Psoas muscle (tissue), 8 donors: ENCODE results near the gene P2RY6. TPM values are rescaled to one million over a fixed set of nuclear protein-coding genes. Genes with fewer than 3 reads are reported as not detected.

Experiments
- ATAC-seq, 4 donors: fragments of 200-7000 bp; cut with Tn5 transposase; one replicate each; pipeline ENCODE4 v1.9.1; 2020; ENCODE audit warnings: moderate library complexity in 3 of 4, mild to moderate bottlenecking in 2 of 4
- DNase-seq, 2 donors: peaks; one replicate each; pipeline ENCODE4 v3.0.0-alpha.2; 2020
- H3K27ac ChIP-seq: fragments of 200-600 bp; one replicate; pipeline ENCODE4 v1.8.0; 2022
- H3K27me3 ChIP-seq, 3 donors: fragments of 200-600 bp in 1 of 3; one replicate each; pipeline versions ENCODE4 v1.6.1 to v1.8.0; 2013 to 2022; ENCODE audit warnings: low read length in 2 of 3, mild to moderate bottlenecking in 2 of 3, moderate library complexity in 1 of 3; ENCODE audit not compliant: insufficient read depth in 3 of 3
- H3K36me3 ChIP-seq, 2 donors: fragments of 200-600 bp in 1 of 2; one replicate each; pipeline versions ENCODE4 v1.6.1 to v1.8.0; 2013 to 2022; ENCODE audit warnings: low read depth in 1 of 2, mild to moderate bottlenecking in 1 of 2, moderate library complexity in 1 of 2; ENCODE audit not compliant: insufficient read depth in 1 of 2
- H3K4me1 ChIP-seq: fragments of 200-600 bp; one replicate; pipeline ENCODE4 v1.8.0; 2022
- H3K4me3 ChIP-seq: fragments of 200-600 bp; one replicate; pipeline ENCODE4 v1.8.0; 2022; ENCODE audit warnings: mild to moderate bottlenecking
- H3K9me3 ChIP-seq: fragments of 200-600 bp; one replicate; pipeline ENCODE4 v1.8.0; 2022
- WGBS, 3 donors: extraction: QIAGEN DNeasy Blood & Tissue Kit; methylation state at CpG; one replicate each; pipeline versions ENCODE4 v1.1.6 to v1.1.7; 2013; 5-methylcytosine and 5-hydroxymethylcytosine counted together
- intact Hi-C, 2 donors: fragments of 100-400 bp; cut with DNase I; formaldehyde crosslinking; loops; one replicate each; pipeline versions ENCODE4 v1.11.0 to v1.14.2; 2022
- polyA plus RNA-seq, 3 donors: library from polyadenylated mRNA; stranded (reverse); fragments of 200-250 nt; gene quantifications; one replicate each; pipeline ENCODE4 v1.2.3, GENCODE V29; 2013
- total RNA-seq, 4 donors: library from RNA; stranded (reverse); fragmentation: NEBNext Ultra II Directional in 2 of 4; extraction: Animal tissue kit (Norgen Biotek cat#: 25700) in 2 of 4; gene quantifications; one replicate each; pipeline versions ENCODE4 v1.2.1 to v1.2.4, GENCODE V29; 2021 to 2023
- TF ChIP-seq, protein P1 (sequence below): fragments of 200-600 bp; IDR thresholded peaks from one replicate; pipeline ENCODE4 v1.8.0; 2022; ENCODE audit warnings: antibody characterized with exemption
- donor health status: healthy with polysubstance abuse.
- donor health status: DM: no; HTN: no; CAD: no; lungs with moderate emphysema.
- donor health status: Bipolar disorder and iron deficiency.
- donor health status: healthy.
- donor health status: DM: yes; HTN: yes; CAD: no.
- donor health status: DM: no; HTN: no; CAD: no.
- donor health status: DM: no; HTN: no; CAD: no.
- donor health status: DM: yes; HTN: yes; CAD: no.

Gene P2RY6
- total and polyA plus RNA-seq, 7 donors: 0.59 to 2.5 (median 1.3) TPM

DNA sequence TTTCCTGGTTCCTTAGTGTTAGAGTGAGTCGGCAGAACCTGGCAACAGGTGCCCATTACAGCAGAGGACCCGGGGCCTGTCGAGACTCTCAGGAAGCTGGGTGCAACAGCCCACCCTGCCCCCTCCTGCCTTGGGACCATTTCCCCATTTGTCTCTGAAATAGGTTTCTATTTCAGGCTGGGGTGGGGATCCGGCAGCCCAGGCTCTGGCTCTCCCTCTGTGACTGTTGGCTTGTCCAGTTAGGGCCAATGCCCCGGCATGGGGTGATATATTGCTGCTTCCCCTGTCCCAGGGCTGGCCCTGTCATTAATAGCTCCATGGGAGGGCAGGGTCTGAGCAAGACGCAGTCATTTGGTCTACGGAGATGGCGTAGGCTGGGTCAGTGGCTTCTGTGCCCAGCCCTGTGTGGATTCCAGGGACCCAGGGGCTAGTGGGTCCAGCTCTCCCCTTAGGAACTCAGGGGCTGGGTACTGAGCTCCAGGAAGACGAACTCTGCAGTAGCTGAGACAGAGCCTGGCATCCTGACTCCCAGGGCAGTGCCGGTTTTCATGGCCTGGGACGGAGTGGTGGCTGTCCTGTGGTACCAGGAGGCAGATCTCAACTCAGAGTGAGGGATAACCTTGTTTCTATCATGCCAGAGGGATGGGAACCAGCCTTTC is 2.7 kb downstream of the P2RY6 start:
- Histone ChIP-seq H3K36me3 (no peaks in the 10 kb centered on the region), H3K27ac (no peak overlapping the region), H3K9me3 (no peaks in the 10 kb centered on the region), H3K27me3 (no peaks in the 10 kb centered on the region), H3K4me1 (peaks cover 9% of the 10 kb centered on the region), H3K4me3 (no peak overlapping the region)
- DNase-seq (no peak), ATAC-seq (peak; percentile 9 to 74 (median 62))
- intact Hi-C loops: no loop called here
- TF ChIP-seq, protein P1, sequence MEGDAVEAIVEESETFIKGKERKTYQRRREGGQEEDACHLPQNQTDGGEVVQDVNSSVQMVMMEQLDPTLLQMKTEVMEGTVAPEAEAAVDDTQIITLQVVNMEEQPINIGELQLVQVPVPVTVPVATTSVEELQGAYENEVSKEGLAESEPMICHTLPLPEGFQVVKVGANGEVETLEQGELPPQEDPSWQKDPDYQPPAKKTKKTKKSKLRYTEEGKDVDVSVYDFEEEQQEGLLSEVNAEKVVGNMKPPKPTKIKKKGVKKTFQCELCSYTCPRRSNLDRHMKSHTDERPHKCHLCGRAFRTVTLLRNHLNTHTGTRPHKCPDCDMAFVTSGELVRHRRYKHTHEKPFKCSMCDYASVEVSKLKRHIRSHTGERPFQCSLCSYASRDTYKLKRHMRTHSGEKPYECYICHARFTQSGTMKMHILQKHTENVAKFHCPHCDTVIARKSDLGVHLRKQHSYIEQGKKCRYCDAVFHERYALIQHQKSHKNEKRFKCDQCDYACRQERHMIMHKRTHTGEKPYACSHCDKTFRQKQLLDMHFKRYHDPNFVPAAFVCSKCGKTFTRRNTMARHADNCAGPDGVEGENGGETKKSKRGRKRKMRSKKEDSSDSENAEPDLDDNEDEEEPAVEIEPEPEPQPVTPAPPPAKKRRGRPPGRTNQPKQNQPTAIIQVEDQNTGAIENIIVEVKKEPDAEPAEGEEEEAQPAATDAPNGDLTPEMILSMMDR: no peak
- 53 to 66% (median 53%) methylated on average over 11 of the region's 11 CpGs for WGBS, 3 donors

DNA sequence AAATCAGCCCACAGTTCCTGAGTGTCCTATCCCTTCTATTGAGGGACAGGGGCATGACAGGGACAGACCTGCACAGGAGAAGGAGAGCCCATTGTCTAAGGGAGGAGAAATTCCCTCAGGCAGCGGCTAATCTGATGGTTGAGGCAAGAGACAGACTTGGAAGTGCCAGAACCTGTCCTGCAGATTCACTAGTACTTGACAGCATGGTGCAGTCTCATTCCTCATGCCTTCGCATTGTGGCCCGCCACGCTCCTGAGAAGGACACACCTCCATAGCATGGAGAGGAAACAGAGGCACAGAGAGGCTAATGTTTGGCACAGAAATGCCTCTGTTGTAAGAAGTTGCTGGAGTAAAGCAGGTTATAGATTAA is 3.2 kb downstream of the P2RY6 start:
- whole genome bisulfite sequencing, 3 donors: 94 to 99% (median 98%) methylated on average over 4 of the region's 4 CpGs
- peaks cover 9% of the 10 kb centered on the region for H3K4me1 ChIP-seq
- DNase-seq (no peak), ATAC-seq (no peak)
- H3K27me3 ChIP-seq: no peaks in the 10 kb centered on the region
- H3K4me3 ChIP-seq: no peak overlapping the region
- no peak overlapping the region for H3K27ac ChIP-seq
- TF ChIP-seq, protein P1: no peak
- H3K9me3 ChIP-seq: no peaks in the 10 kb centered on the region
- intact Hi-C loops: no loop called here
- no peaks in the 10 kb centered on the region for H3K36me3 ChIP-seq

- intact Hi-C loops: no loop called here
- no peak overlapping the region for H3K27ac ChIP-seq
- H3K27me3 ChIP-seq: no peaks in the 10 kb centered on the region
- ATAC-seq: no peak
- TF ChIP-seq, protein P1: no peak
- H3K4me3 ChIP-seq: no peak overlapping the region
- no peaks in the 10 kb centered on the region for H3K9me3 ChIP-seq
- DNase-seq: no peak
- WGBS, 3 donors: 92 to 94% (median 93%) methylated on average over 3 of the region's 3 CpGs
- no peaks in the 10 kb centered on the region for H3K36me3 ChIP-seq
- H3K4me1 ChIP-seq: peaks cover 9% of the 10 kb centered on the region
These were observed 5.3 kb downstream of the P2RY6 start for GRCh38 chr11:73277467-73277866.

DNA sequence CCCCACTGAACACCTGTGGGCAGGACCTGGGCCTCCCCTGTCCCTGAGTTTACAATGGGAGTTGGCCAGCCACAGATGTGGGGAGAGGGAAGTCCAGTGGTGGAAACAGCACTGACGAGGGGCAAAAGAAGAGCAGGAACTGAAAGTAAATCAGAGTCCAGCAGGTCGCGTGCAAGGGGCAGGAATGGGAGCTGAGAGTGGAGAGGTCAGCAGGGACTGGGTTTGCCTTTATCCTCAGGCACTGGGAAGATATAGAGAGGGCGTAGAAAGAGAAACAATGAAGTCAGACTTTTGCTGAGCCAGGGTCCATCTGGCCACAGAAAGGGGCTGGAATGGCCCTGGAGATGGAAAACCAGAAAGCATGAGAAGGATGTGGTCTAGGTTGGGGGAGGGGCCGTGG is 8.5 kb downstream of the P2RY6 start:
- Histone ChIP-seq H3K27ac (no peak overlapping the region), H3K9me3 (no peaks in the 10 kb centered on the region), H3K36me3 (no peaks in the 10 kb centered on the region), H3K4me3 (no peak overlapping the region), H3K27me3 (no peaks in the 10 kb centered on the region), H3K4me1 (no peaks in the 10 kb centered on the region)
- DNase-seq (no peak), ATAC-seq (peak in 1 of 4 donors; percentile 21)
- intact Hi-C loops: no loop called here
- WGBS, 3 donors: 79 to 82% (median 82%) methylated on average over 5 of the region's 5 CpGs
- TF ChIP-seq, protein P1: no peak

DNA sequence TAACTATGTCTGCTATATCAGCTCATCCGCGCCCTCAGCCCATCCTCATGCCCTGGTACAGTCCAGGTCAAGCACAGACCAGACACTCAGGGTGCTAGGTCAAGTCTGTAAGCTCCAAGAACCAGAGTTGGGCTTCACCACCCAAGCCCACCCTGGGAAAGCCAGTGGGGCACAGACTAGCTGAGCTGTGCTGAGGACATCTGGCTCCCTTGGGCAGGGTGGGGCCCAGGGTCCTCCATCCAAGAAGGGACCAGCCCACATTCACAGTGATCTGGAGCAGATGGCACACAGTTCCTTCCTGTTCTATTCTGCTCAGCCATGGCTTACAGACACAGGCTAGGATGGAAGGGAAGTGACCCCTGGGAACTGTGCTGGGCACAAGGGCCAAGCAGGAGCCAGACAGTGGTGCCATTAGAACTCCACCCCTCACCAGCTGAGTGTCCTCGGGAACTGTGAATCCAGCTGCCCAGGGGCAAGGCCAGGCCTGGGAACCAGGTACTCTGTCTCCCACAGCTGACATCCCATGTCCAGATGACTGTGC is 9.1 kb downstream of the P2RY6 start:
- TF ChIP-seq, protein P1: no peak
- Histone ChIP-seq H3K27ac (no peak overlapping the region), H3K4me3 (no peak overlapping the region), H3K9me3 (no peaks in the 10 kb centered on the region), H3K27me3 (no peaks in the 10 kb centered on the region), H3K4me1 (no peaks in the 10 kb centered on the region), H3K36me3 (no peaks in the 10 kb centered on the region)
- DNase-seq: no peak
- WGBS, 3 donors: 80 to 89% (median 81%) methylated on average over 3 of the region's 3 CpGs
- peak in 3 of 4 donors; percentile 16 to 37 (median 18) for ATAC-seq
- intact Hi-C loops: no loop called here
